Liver (tissue), 9 donors: ENCODE measurements around the gene SYNGR3. TPM values are rescaled to one million over a fixed set of nuclear protein-coding genes. Genes with fewer than 3 reads are reported as not detected.

Source experiments
- DNase-seq: peaks from one replicate; pipeline ENCODE4 v3.0.0-alpha.2; 2017; ENCODE audit warnings: low spot score
- H3K27ac ChIP-seq, 2 donors: one replicate each; pipeline ENCODE4 v1.7.0; 2013; ENCODE audit warnings: inconsistent platforms in 2 of 2, low read length in 2 of 2, control low read depth in 1 of 2, low read depth in 1 of 2, mild to moderate bottlenecking in 1 of 2
- H3K27me3 ChIP-seq, 4 donors: one replicate each; pipeline versions ENCODE4 v1.6.1 to v1.7.0; 2013; ENCODE audit warnings: low read length in 3 of 4, inconsistent platforms in 1 of 4, mild to moderate bottlenecking in 1 of 4, moderate library complexity in 1 of 4; ENCODE audit not compliant: control insufficient read depth in 4 of 4, insufficient read depth in 4 of 4
- H3K36me3 ChIP-seq, 4 donors: one replicate each; pipeline versions ENCODE4 v1.6.1 to v1.7.0; 2013; ENCODE audit warnings: low read length in 3 of 4, mild to moderate bottlenecking in 3 of 4, low read depth in 1 of 4, moderate library complexity in 1 of 4; ENCODE audit not compliant: control insufficient read depth in 4 of 4, insufficient read depth in 3 of 4
- H3K4me1 ChIP-seq, 4 donors: one replicate each; pipeline versions ENCODE4 v1.6.1 to v1.7.0; 2013; ENCODE audit warnings: low read length in 3 of 4, mild to moderate bottlenecking in 3 of 4, moderate library complexity in 1 of 4; ENCODE audit not compliant: control insufficient read depth in 4 of 4, insufficient read depth in 4 of 4
- H3K4me3 ChIP-seq, 3 donors: one replicate each; pipeline versions ENCODE4 v1.6.1 to v1.7.0; 2013; ENCODE audit warnings: low read length in 3 of 3, control low read depth in 1 of 3, low read depth in 1 of 3, mild to moderate bottlenecking in 1 of 3
- H3K9ac ChIP-seq, 2 donors: one replicate each; pipeline ENCODE4 v1.7.0; 2013; ENCODE audit warnings: low read length in 2 of 2, mild to moderate bottlenecking in 2 of 2, moderate library complexity in 2 of 2, control low read depth in 1 of 2, low read depth in 1 of 2
- H3K9me3 ChIP-seq, 4 donors: one replicate each; pipeline versions ENCODE4 v1.6.1 to v1.7.0; 2013; ENCODE audit warnings: low read length in 3 of 4; ENCODE audit not compliant: control insufficient read depth in 4 of 4
- CTCF ChIP-seq: fragments of 150-350 bp; IDR thresholded peaks from 2 replicates; pipeline ENCODE4 v1.5.1; 2017; ENCODE audit warnings: improper control_type of control experiment, low read depth, low read length; ENCODE audit not compliant: missing input control
- EGR1 ChIP-seq, 2 donors: IDR thresholded peaks; 2 replicates each; pipeline ENCODE4 v1.6.1; 2016 to 2018; ENCODE audit warnings: antibody characterized with exemption in 2 of 2, low read depth in 2 of 2
- FOXA1 ChIP-seq: IDR thresholded peaks from 2 replicates; pipeline ENCODE4 v1.6.1; 2016; ENCODE audit warnings: antibody characterized with exemption
- FOXA2 ChIP-seq: IDR thresholded peaks from 2 replicates; pipeline ENCODE4 v1.6.1; 2016; ENCODE audit warnings: antibody characterized with exemption
- GABPA ChIP-seq, 2 donors: IDR thresholded peaks in 1 of 2; conservative IDR thresholded peaks in 1 of 2; 2 replicates each; pipeline ENCODE4 v1.6.1; 2016; ENCODE audit warnings: antibody characterized with exemption in 2 of 2, mild to moderate bottlenecking in 1 of 2, moderate library complexity in 1 of 2
- HNF4A ChIP-seq, 2 donors: conservative IDR thresholded peaks; 2 replicates each; pipeline ENCODE4 v1.6.1; 2016; ENCODE audit warnings: antibody characterized with exemption in 2 of 2, mild to moderate bottlenecking in 2 of 2
- HNF4G ChIP-seq: IDR thresholded peaks from 2 replicates; pipeline ENCODE4 v1.6.1; 2016; ENCODE audit warnings: antibody characterized with exemption
- JUND ChIP-seq, 2 donors: IDR thresholded peaks; 2 replicates each; pipeline ENCODE4 v1.6.1; 2016; ENCODE audit warnings: antibody characterized with exemption in 2 of 2
- NR2F2 ChIP-seq: IDR thresholded peaks from 2 replicates; pipeline ENCODE4 v1.6.1; 2016; ENCODE audit warnings: antibody characterized with exemption
- RAD21 ChIP-seq, 2 donors: IDR thresholded peaks; 2 replicates each; pipeline ENCODE4 v1.6.1; 2016; ENCODE audit warnings: antibody characterized with exemption in 2 of 2, mild to moderate bottlenecking in 2 of 2
- RXRA ChIP-seq, 2 donors: IDR thresholded peaks; 2 replicates each; pipeline ENCODE4 v1.6.1; 2017 to 2018; ENCODE audit warnings: antibody characterized with exemption in 2 of 2, mild to moderate bottlenecking in 1 of 2
- SP1 ChIP-seq: IDR thresholded peaks from 2 replicates; pipeline ENCODE4 v1.6.1; 2018; ENCODE audit warnings: antibody characterized with exemption, mild to moderate bottlenecking
- TAF1 ChIP-seq: conservative IDR thresholded peaks from 2 replicates; pipeline ENCODE4 v1.6.1; 2016; ENCODE audit warnings: antibody characterized with exemption, mild to moderate bottlenecking
- YY1 ChIP-seq: IDR thresholded peaks from 2 replicates; pipeline ENCODE4 v1.6.1; 2016; ENCODE audit warnings: antibody characterized with exemption, mild to moderate bottlenecking
- WGBS: extraction: QIAGEN DNeasy Blood & Tissue Kit; methylation state at CpG from one replicate; pipeline ENCODE4 v1.1.7; 2013; 5-methylcytosine and 5-hydroxymethylcytosine counted together
- polyA plus RNA-seq, 2 donors: library from polyadenylated mRNA; stranded (reverse) in 1 of 2; unstranded in 1 of 2; fragments of 200-250 nt in 1 of 2; fragments of >200 nt in 1 of 2; fragmentation: Nextera tagmentation in 1 of 2; extraction: Ambion mirVana in 1 of 2; gene quantifications; one replicate each; pipeline versions ENCODE4 v1.2.1 to v1.2.3, GENCODE V29; 2013 to 2015
- total RNA-seq, 2 donors: library from RNA; depleted of rRNA; stranded (reverse); fragments of >200 nt; gene quantifications; one replicate each; pipeline ENCODE4 v1.2.3, GENCODE V29; 2014
- TF ChIP-seq, protein P1 (sequence below): IDR thresholded peaks from 2 replicates; pipeline ENCODE4 v1.6.1; 2016; ENCODE audit warnings: antibody characterized with exemption
- TF ChIP-seq, protein P2 (sequence below): IDR thresholded peaks from 2 replicates; pipeline ENCODE4 v1.6.1; 2016; ENCODE audit warnings: antibody characterized with exemption
- TF ChIP-seq, protein P3 (sequence below): IDR thresholded peaks from 2 replicates; pipeline ENCODE4 v1.6.1; 2016; ENCODE audit warnings: antibody characterized with exemption, mild to moderate bottlenecking
- TF ChIP-seq, protein P4 (sequence below): IDR thresholded peaks from 2 replicates; pipeline ENCODE4 v1.6.1; 2016; ENCODE audit warnings: antibody characterized with exemption
- donor health status: healthy.
- donor health status: healthy.
- donor health status: healthy.
- donor health status: healthy.
- donor health status: healthy.

SYNGR3 gene
- total and polyA plus RNA-seq, 4 donors = 0.09 to 0.47 (median 0.17) TPM; not detected in 1

GRCh38 chr16:1950559-1950958, 39.2 kb upstream of the SYNGR3 start:
- DNase-seq = no peak
- Histone ChIP-seq H3K36me3 (no peaks in the 10 kb centered on the region), H3K9me3 (no peaks in the 10 kb centered on the region), H3K9ac (no peak overlapping the region), H3K4me3 (no peak overlapping the region), H3K4me1 (no peaks in the 10 kb centered on the region), H3K27ac (no peak overlapping the region), H3K27me3 (no peaks in the 10 kb centered on the region)
- TF ChIP-seq FOXA2 (no peak), EGR1 (IDR thresholded peaks at IDR 0.05; ENCODE audit: low read depth in 2 of 2) (no peak), RXRA (IDR thresholded peaks at IDR 0.05) (no peak), HNF4A (conservative IDR thresholded peaks at IDR 0.05) (no peak), CTCF (no peak), TAF1 (no peak), YY1 (no peak), HNF4G (no peak), JUND (IDR thresholded peaks at IDR 0.05) (no peak), NR2F2 (no peak), FOXA1 (no peak), GABPA (IDR thresholded peaks at IDR 0.05 in 1 of 2, conservative IDR thresholded peaks at IDR 0.05 in 1 of 2) (no peak)
- TF ChIP-seq, protein P1, sequence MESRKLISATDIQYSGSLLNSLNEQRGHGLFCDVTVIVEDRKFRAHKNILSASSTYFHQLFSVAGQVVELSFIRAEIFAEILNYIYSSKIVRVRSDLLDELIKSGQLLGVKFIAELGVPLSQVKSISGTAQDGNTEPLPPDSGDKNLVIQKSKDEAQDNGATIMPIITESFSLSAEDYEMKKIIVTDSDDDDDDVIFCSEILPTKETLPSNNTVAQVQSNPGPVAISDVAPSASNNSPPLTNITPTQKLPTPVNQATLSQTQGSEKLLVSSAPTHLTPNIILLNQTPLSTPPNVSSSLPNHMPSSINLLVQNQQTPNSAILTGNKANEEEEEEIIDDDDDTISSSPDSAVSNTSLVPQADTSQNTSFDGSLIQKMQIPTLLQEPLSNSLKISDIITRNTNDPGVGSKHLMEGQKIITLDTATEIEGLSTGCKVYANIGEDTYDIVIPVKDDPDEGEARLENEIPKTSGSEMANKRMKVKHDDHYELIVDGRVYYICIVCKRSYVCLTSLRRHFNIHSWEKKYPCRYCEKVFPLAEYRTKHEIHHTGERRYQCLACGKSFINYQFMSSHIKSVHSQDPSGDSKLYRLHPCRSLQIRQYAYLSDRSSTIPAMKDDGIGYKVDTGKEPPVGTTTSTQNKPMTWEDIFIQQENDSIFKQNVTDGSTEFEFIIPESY = no peak
- TF ChIP-seq, protein P2, sequence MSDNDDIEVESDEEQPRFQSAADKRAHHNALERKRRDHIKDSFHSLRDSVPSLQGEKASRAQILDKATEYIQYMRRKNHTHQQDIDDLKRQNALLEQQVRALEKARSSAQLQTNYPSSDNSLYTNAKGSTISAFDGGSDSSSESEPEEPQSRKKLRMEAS = no peak
- TF ChIP-seq, protein P3, sequence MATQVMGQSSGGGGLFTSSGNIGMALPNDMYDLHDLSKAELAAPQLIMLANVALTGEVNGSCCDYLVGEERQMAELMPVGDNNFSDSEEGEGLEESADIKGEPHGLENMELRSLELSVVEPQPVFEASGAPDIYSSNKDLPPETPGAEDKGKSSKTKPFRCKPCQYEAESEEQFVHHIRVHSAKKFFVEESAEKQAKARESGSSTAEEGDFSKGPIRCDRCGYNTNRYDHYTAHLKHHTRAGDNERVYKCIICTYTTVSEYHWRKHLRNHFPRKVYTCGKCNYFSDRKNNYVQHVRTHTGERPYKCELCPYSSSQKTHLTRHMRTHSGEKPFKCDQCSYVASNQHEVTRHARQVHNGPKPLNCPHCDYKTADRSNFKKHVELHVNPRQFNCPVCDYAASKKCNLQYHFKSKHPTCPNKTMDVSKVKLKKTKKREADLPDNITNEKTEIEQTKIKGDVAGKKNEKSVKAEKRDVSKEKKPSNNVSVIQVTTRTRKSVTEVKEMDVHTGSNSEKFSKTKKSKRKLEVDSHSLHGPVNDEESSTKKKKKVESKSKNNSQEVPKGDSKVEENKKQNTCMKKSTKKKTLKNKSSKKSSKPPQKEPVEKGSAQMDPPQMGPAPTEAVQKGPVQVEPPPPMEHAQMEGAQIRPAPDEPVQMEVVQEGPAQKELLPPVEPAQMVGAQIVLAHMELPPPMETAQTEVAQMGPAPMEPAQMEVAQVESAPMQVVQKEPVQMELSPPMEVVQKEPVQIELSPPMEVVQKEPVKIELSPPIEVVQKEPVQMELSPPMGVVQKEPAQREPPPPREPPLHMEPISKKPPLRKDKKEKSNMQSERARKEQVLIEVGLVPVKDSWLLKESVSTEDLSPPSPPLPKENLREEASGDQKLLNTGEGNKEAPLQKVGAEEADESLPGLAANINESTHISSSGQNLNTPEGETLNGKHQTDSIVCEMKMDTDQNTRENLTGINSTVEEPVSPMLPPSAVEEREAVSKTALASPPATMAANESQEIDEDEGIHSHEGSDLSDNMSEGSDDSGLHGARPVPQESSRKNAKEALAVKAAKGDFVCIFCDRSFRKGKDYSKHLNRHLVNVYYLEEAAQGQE = no peak
- TF ChIP-seq, protein P4, sequence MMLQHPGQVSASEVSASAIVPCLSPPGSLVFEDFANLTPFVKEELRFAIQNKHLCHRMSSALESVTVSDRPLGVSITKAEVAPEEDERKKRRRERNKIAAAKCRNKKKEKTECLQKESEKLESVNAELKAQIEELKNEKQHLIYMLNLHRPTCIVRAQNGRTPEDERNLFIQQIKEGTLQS = no peak
- WGBS = 90% methylated on average over 19 of the region's 19 CpGs

DNA sequence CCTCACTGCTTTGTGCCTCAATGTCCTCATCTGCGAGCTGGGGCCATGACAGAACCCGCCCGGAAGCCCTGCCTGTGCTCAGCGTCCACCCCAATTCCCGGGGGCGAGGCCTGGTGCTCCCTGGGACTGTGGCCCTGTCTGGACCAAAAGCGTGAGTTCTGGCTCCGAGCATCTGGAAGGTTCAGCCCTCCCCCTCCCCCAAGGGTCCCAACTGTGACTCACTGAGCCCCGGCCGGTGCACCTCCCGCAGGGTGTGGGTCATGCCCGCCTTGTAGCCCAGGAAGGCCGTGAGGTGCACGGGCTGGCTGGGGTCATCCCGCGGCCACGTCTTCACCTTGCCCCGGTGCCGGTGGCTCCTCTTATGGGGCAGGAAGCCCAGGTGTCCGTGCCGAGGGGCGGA, 36.0 kb upstream of the SYNGR3 start:
- Histone ChIP-seq H3K27ac (no peak overlapping the region), H3K4me1 (peaks cover under 1 to 3% (median 2%) of the 10 kb centered on the region in 4 donors), H3K27me3 (no peaks in the 10 kb centered on the region), H3K36me3 (no peaks in the 10 kb centered on the region), H3K4me3 (no peak overlapping the region), H3K9me3 (no peaks in the 10 kb centered on the region), H3K9ac (no peak overlapping the region)
- DNase-seq = no peak
- 95% methylated on average over 22 of the region's 22 CpGs for WGBS
- no peak for TF ChIP-seq EGR1 (IDR thresholded peaks at IDR 0.05; ENCODE audit: low read depth in 2 of 2)
- TF ChIP-seq, protein P3 = no peak
- TF ChIP-seq SP1 = no peak
- TF ChIP-seq HNF4G = no peak
- TF ChIP-seq, protein P2 = no peak
- no peak for TF ChIP-seq YY1
- no peak for TF ChIP-seq RAD21 (IDR thresholded peaks at IDR 0.05)
- TF ChIP-seq NR2F2 = no peak
- no peak for TF ChIP-seq FOXA1
- no peak for TF ChIP-seq RXRA (IDR thresholded peaks at IDR 0.05)
- no peak for TF ChIP-seq FOXA2
- no peak for TF ChIP-seq GABPA (IDR thresholded peaks at IDR 0.05 in 1 of 2, conservative IDR thresholded peaks at IDR 0.05 in 1 of 2)
- TF ChIP-seq JUND (IDR thresholded peaks at IDR 0.05) = no peak
- TF ChIP-seq, protein P4 = no peak
